ENCODE results near the gene BMP15. TPM values are rescaled to one million over a fixed set of nuclear protein-coding genes. Genes with fewer than 3 reads are reported as not detected.

The BMP15 gene
- total RNA-seq, 3 donors from 2014 or later (not counting 1 experiment from before 2014, with no cell fraction given), result not detected

DNA sequence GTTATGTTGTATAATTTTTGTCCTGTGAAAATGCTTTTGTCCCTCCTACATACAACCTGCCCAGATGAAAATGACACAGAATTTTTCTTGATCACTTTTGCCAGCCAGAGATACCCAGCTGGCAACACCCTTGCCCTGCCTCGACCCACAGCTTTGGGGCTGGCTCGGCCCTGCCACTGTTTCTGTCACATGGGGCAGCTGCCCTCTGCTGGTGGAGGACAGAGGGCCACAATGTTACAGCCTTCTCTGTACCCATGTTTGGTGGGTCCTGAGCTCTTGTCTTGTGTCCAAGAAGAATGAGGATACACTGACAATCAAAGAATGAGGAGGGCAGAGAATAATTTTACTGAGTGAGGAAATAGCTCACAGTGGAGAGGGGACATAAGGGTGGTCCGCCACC lies 31.1 kb downstream of the BMP15 start:
- no peak overlapping the region for H3K4me3 Mint-ChIP-seq

DNA sequence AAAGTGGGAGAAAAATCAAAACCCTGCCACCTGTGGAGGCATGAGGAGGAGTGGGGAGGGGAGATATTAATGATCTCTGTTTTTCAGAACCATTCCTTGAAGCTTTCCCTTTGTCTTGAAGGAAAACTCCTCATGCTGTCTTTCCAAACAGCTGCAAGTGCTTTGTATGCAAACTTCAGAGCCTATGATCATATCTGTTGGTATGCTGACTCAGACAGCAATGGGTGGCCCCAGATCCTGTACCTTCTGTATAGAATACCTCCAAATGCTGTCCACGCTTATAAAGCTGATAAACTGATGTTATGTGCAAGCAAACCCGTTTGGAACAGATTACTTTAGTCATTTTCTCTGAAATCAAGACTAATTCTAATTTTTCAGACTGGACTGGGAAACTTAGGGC lies 31.9 kb downstream of the BMP15 start:
- H3K36me3 Mint-ChIP-seq, result no peaks in the 10 kb centered on the region
- no peaks in the 10 kb centered on the region for H3K4me1 Mint-ChIP-seq
- no peaks in the 10 kb centered on the region for H3K9me3 Mint-ChIP-seq
- Histone ChIP-seq H3K27ac (ENCODE audit: low read length) (no peak overlapping the region), H3K4me3 (ENCODE audit: low read length) (no peak overlapping the region), H3K27me3 (ENCODE audit: control insufficient read depth, insufficient read depth, low read length) (no peaks in the 10 kb centered on the region), H3K4me1 (ENCODE audit: control insufficient read depth, insufficient read depth, low read length) (no peaks in the 10 kb centered on the region), H3K9me3 (ENCODE audit: control insufficient read depth, insufficient read depth, low read length) (no peaks in the 10 kb centered on the region), H3K36me3 (ENCODE audit: control insufficient read depth, insufficient read depth, low read length) (no peaks in the 10 kb centered on the region)
- intact Hi-C loops (cut with micrococcal nuclease), result no loop called here
- H3K27ac Mint-ChIP-seq, result no peak overlapping the region
- ATAC-seq (no peak), DNase-seq (no peak)
- H3K27me3 Mint-ChIP-seq (ENCODE audit: low read depth in 2 of 2), result peaks cover 3 to 35% of the 10 kb centered on the region in 2 donors
- 80% methylated on average over 2 of the region's 2 CpGs for WGBS (ENCODE audit: insufficient coverage)
- TF ChIP-seq, protein P1, sequence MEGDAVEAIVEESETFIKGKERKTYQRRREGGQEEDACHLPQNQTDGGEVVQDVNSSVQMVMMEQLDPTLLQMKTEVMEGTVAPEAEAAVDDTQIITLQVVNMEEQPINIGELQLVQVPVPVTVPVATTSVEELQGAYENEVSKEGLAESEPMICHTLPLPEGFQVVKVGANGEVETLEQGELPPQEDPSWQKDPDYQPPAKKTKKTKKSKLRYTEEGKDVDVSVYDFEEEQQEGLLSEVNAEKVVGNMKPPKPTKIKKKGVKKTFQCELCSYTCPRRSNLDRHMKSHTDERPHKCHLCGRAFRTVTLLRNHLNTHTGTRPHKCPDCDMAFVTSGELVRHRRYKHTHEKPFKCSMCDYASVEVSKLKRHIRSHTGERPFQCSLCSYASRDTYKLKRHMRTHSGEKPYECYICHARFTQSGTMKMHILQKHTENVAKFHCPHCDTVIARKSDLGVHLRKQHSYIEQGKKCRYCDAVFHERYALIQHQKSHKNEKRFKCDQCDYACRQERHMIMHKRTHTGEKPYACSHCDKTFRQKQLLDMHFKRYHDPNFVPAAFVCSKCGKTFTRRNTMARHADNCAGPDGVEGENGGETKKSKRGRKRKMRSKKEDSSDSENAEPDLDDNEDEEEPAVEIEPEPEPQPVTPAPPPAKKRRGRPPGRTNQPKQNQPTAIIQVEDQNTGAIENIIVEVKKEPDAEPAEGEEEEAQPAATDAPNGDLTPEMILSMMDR (IDR thresholded peaks at IDR 0.05), result no peak
- no peak overlapping the region for H3K4me3 Mint-ChIP-seq

More for the DNA sequence above, 31.1 kb downstream of the BMP15 start:
- H3K9me3 ChIP-seq (ENCODE audit: control insufficient read depth, insufficient read depth, low read length), result no peaks in the 10 kb centered on the region
- TF ChIP-seq, protein P1 (IDR thresholded peaks at IDR 0.05), result no peak
- 71% methylated on average over 3 of the region's 3 CpGs for WGBS (ENCODE audit: insufficient coverage)
- ATAC-seq, result no peak
- H3K4me3 ChIP-seq (ENCODE audit: low read length), result no peak overlapping the region
- Mint-ChIP-seq H3K9me3 (no peaks in the 10 kb centered on the region), H3K4me1 (no peaks in the 10 kb centered on the region), H3K36me3 (no peaks in the 10 kb centered on the region), H3K27ac (no peak overlapping the region), H3K27me3 (ENCODE audit: low read depth in 2 of 2) (peaks cover 3 to 35% of the 10 kb centered on the region in 2 donors)
- H3K27me3 ChIP-seq (ENCODE audit: control insufficient read depth, insufficient read depth, low read length), result no peaks in the 10 kb centered on the region
- DNase-seq, result peak in 1 of 2 donors; percentile 1
- H3K27ac ChIP-seq (ENCODE audit: low read length), result no peak overlapping the region
- H3K4me1 ChIP-seq (ENCODE audit: control insufficient read depth, insufficient read depth, low read length), result no peaks in the 10 kb centered on the region
- no peaks in the 10 kb centered on the region for H3K36me3 ChIP-seq (ENCODE audit: control insufficient read depth, insufficient read depth, low read length)
- intact Hi-C loops (cut with micrococcal nuclease), result no loop called here

GRCh38 chrX:50952406-50952805 lies 41.9 kb downstream of the BMP15 start:
- Mint-ChIP-seq H3K36me3 (no peaks in the 10 kb centered on the region), H3K9me3 (no peaks in the 10 kb centered on the region), H3K27ac (no peak overlapping the region), H3K4me3 (no peak overlapping the region), H3K27me3 (ENCODE audit: low read depth in 2 of 2) (peaks cover 3 to 18% of the 10 kb centered on the region in 2 donors), H3K4me1 (no peaks in the 10 kb centered on the region)
- Histone ChIP-seq H3K4me3 (ENCODE audit: low read length) (no peak overlapping the region), H3K9me3 (ENCODE audit: control insufficient read depth, insufficient read depth, low read length) (no peaks in the 10 kb centered on the region), H3K27ac (ENCODE audit: low read length) (no peak overlapping the region), H3K27me3 (ENCODE audit: control insufficient read depth, insufficient read depth, low read length) (no peaks in the 10 kb centered on the region), H3K36me3 (ENCODE audit: control insufficient read depth, insufficient read depth, low read length) (no peaks in the 10 kb centered on the region), H3K4me1 (ENCODE audit: control insufficient read depth, insufficient read depth, low read length) (no peaks in the 10 kb centered on the region)
- intact Hi-C loops (cut with micrococcal nuclease), result no loop called here
- TF ChIP-seq, protein P1 (IDR thresholded peaks at IDR 0.05), result no peak
- ATAC-seq (no peak), DNase-seq (no peak)
- 100% methylated on average over 1 of the region's 1 CpG for WGBS (ENCODE audit: insufficient coverage)

DNA sequence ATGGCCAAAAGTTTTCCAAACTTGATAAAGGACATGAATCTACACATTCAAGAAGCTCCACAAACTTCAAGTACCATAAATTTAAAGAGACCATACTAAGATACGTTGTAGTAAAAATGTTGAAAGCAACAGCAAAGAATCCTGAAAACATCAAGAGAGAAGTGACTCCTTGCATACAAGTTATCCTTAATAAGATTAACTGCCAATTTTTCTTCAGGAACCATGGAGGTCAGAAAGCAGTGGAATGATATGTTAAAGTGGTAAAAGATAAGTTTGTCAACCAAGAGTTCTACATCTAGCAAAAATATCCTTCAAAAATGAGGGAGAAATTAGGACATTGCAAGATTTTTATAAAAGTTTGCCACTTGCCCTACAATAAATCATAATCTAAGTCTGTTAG lies 43.3 kb downstream of the BMP15 start:
- intact Hi-C loops (cut with micrococcal nuclease), result no loop called here
- no peaks in the 10 kb centered on the region for H3K36me3 Mint-ChIP-seq
- H3K4me3 ChIP-seq (ENCODE audit: low read length), result no peak overlapping the region
- ATAC-seq, result no peak
- TF ChIP-seq, protein P1 (IDR thresholded peaks at IDR 0.05), result no peak
- no peaks in the 10 kb centered on the region for H3K36me3 ChIP-seq (ENCODE audit: control insufficient read depth, insufficient read depth, low read length)
- no peak overlapping the region for H3K27ac Mint-ChIP-seq
- WGBS (ENCODE audit: insufficient coverage), result no CpG with 5 or more reads among the region's 1 CpG
- DNase-seq, result no peak
- no peaks in the 10 kb centered on the region for H3K4me1 ChIP-seq (ENCODE audit: control insufficient read depth, insufficient read depth, low read length)
- no peaks in the 10 kb centered on the region for H3K27me3 ChIP-seq (ENCODE audit: control insufficient read depth, insufficient read depth, low read length)
- H3K9me3 Mint-ChIP-seq, result no peaks in the 10 kb centered on the region
- H3K4me1 Mint-ChIP-seq, result no peaks in the 10 kb centered on the region
- no peak overlapping the region for H3K27ac ChIP-seq (ENCODE audit: low read length)
- no peak overlapping the region for H3K4me3 Mint-ChIP-seq
- no peaks in the 10 kb centered on the region for H3K9me3 ChIP-seq (ENCODE audit: control insufficient read depth, insufficient read depth, low read length)
- peaks cover 3 to 18% of the 10 kb centered on the region in 2 donors for H3K27me3 Mint-ChIP-seq (ENCODE audit: low read depth in 2 of 2)
